Hepatocyte (in vitro differentiated cells): Measurements from ENCODE around the gene GALNTL6.
A peak's percentile ranks its signal among the peaks of the same experiment; 100 is the strongest.

Source experiments
- EZH2 ChIP-seq: fragments of 200-600 bp; sonication (generic); IDR thresholded peaks from 2 replicates; pipeline ENCODE4 v1.6.1; 2016; ENCODE audit warnings: antibody characterized with exemption, mild to moderate bottlenecking, borderline replicate concordance
- TF ChIP-seq, protein P1 (sequence below): fragments of 200-600 bp; sonication (generic); IDR thresholded peaks from 2 replicates; pipeline ENCODE4 v1.5.1; 2016; ENCODE audit warnings: antibody characterized with exemption, mild to moderate bottlenecking; ENCODE audit not compliant: poor library complexity

DNA sequence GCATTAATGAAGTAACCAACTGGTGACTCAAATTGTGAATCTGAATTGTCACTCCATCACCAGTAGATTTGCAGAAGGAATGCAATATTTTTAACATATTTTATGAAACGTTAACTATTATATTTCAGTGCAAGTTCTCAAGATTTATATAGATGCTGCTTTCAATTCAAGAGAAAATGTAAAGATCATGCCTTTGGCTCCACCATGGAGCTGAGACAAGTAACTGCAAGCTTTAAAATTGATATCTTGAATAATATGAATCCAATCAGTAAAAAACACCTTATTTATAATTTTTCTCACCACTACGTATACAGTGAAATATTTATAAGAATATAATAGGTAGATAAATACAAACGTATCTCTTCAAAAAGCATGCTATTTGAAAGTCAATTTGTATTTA lies 27.8 kb upstream of the GALNTL6 start:
- TF ChIP-seq, protein P1, sequence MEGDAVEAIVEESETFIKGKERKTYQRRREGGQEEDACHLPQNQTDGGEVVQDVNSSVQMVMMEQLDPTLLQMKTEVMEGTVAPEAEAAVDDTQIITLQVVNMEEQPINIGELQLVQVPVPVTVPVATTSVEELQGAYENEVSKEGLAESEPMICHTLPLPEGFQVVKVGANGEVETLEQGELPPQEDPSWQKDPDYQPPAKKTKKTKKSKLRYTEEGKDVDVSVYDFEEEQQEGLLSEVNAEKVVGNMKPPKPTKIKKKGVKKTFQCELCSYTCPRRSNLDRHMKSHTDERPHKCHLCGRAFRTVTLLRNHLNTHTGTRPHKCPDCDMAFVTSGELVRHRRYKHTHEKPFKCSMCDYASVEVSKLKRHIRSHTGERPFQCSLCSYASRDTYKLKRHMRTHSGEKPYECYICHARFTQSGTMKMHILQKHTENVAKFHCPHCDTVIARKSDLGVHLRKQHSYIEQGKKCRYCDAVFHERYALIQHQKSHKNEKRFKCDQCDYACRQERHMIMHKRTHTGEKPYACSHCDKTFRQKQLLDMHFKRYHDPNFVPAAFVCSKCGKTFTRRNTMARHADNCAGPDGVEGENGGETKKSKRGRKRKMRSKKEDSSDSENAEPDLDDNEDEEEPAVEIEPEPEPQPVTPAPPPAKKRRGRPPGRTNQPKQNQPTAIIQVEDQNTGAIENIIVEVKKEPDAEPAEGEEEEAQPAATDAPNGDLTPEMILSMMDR = peak; percentile 39
- TF ChIP-seq EZH2 = no peak
